ENCODE data around the gene DDTL.

DNA sequence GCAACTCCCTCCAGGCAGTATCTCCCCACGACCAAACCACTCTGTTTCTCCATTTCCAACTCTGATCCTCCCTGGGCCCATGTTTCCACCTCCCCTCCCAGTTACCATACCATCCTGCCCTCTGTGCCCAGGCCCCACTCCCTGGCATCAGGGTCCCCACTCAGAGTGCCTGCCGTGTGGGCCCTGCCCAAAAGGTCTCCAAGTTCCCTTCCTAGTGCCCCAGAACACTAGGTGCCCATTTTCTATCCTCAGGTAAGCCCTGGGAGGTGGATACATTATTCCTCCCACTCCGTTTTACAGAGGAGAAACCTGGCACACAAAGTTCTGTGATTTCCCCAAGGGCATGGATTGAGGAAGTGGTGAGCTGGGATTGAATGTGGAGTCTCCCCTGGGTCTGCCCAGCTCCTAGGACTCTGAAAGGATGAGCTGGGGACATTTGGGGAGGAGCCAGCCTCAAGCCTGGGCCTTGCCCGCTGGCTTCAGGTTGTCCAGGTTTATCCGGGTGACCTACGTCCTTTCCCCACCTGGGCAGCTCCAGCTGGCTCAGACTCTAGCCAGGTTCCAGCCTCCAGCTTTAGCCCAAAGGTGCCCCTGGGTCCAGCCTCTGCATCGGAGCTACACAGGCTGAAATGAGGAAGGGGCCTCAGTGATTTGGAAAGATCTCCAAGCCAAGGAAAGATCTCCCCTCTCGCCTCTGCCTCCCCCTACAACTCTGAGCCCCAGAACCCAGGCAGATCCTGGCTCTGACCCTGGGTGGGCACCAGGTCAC lies 40.7 kb downstream of the DDTL start:
- no peak for TF ChIP-seq ZNF274 (IDR thresholded peaks at IDR 0.05; ENCODE audit: low read depth, low read length)
- no peak for TF ChIP-seq YY1 (IDR thresholded peaks at IDR 0.05; ENCODE audit: insufficient read depth, insufficient read length)
